ENCODE results near the gene PROZ.

Gene PROZ, protein sequence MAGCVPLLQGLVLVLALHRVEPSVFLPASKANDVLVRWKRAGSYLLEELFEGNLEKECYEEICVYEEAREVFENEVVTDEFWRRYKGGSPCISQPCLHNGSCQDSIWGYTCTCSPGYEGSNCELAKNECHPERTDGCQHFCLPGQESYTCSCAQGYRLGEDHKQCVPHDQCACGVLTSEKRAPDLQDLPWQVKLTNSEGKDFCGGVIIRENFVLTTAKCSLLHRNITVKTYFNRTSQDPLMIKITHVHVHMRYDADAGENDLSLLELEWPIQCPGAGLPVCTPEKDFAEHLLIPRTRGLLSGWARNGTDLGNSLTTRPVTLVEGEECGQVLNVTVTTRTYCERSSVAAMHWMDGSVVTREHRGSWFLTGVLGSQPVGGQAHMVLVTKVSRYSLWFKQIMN

GRCh38 chr13:113157929-113158747 is at the start of gene PROZ:
PROZ (plus strand) TSS chr13:113158648; CDS start chr13:113158661, 13 bp downstream.
- TF ChIP-seq GATA2 (IDR thresholded peaks at IDR 0.05; ENCODE audit: low read depth, low read length) (no peak), GATA3 (IDR thresholded peaks at IDR 0.05; ENCODE audit: low read depth, low read length) (no peak)

- TF ChIP-seq GATA2 (IDR thresholded peaks at IDR 0.05; ENCODE audit: low read depth, low read length) (no peak), GATA3 (IDR thresholded peaks at IDR 0.05; ENCODE audit: low read depth, low read length) (no peak)
Measured at GRCh38 chr13:113109151-113110047, 49.0 kb upstream of the PROZ start.

- no peak for TF ChIP-seq GATA3 (IDR thresholded peaks at IDR 0.05; ENCODE audit: low read depth, low read length)
- TF ChIP-seq GATA2 (IDR thresholded peaks at IDR 0.05; ENCODE audit: low read depth, low read length): no peak
Measured at GRCh38 chr13:113110048-113110851, 48.2 kb upstream of the PROZ start.

DNA sequence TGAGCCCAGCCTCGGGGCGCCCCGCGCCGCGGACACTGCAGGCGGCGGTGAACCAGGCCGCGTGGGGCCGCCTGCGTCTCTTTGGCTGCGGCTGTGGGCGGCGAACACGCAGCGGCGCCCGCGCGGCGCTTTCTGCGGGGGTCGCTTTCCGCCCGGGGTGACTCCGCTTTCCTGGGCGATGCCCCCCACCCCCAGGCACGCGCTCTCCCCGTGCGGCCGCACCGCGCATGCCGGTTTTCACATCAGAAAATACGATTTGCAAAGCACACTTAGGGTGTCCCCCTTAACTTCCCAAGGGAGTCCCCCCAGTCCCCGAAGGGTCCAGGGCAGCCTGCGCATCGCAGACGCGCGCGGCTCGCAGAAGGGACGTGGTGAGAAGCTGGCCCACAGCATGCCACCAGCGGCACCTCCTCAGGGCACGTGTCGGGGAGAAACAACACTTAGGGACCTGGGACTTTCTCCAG is 47.6 kb upstream of the PROZ start:
- TF ChIP-seq GATA2 (IDR thresholded peaks at IDR 0.05; ENCODE audit: low read depth, low read length) (no peak), GATA3 (IDR thresholded peaks at IDR 0.05; ENCODE audit: low read depth, low read length) (no peak)

GRCh38 chr13:113112893-113113845 is 45.3 kb upstream of the PROZ start:
- no peak for TF ChIP-seq GATA2 (IDR thresholded peaks at IDR 0.05; ENCODE audit: low read depth, low read length)
- TF ChIP-seq GATA3 (IDR thresholded peaks at IDR 0.05; ENCODE audit: low read depth, low read length): no peak

DNA sequence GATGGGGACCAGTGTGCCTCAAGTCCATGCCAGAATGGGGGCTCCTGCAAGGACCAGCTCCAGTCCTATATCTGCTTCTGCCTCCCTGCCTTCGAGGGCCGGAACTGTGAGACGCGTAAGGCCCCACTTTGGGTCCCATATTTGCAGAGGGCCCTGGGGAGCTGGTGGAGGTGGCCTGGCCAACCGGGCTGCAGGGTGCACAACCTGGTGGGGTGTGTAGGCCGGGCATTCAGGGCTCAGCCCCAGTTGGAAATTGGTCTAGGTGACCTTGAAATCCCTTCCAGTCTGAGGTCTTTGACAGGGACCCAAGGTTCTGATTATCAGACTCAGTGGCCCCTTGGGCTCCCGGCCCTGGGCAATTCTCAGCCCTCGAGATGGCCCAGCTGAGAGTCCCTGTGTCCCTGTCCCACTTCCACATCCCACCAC is 44.6 kb upstream of the PROZ start:
- TF ChIP-seq GATA3 (IDR thresholded peaks at IDR 0.05; ENCODE audit: low read depth, low read length) (no peak), GATA2 (IDR thresholded peaks at IDR 0.05; ENCODE audit: low read depth, low read length) (no peak)

DNA sequence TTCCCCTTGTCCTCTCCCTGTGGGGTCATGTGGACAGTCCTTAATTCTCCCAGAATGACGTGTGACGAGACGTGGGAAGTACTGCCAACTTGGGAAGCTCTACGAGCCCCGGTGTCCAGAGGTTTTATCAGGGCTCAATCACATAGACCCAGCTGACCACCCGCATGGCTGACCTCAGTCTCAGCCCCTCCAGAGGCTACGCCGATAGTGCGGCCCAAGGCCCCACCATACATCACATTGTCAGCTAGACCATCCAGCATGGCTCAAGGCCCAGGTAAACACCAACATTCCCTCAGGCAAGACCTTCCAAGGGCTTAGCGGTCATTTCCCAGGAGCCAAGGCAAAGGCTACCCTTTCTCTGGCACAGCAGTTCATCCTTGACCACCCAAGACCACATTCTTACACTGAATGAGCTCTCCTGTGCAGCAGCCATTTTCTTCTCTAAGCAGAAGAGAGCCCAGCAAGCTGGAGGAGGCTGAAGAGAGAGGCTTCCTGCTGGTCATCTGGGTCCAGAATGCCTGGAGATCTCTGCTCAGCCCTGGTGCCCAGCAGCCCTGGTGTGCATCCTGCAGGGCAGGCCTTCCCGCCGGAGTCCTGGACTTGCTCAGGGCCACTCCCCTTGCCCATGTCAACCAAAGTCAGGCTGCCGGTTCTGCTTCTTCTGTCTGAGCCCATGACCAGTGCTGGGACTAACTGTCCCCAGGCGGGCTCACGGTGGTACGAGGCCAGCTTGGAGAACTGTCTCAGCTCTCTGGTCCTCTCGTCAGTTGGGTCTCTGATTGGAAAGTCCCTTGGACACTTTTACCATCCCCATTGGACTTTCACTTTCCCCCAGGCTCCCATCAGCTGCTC is 43.7 kb upstream of the PROZ start:
- TF ChIP-seq GATA2 (IDR thresholded peaks at IDR 0.05; ENCODE audit: low read depth, low read length): no peak
- no peak for TF ChIP-seq GATA3 (IDR thresholded peaks at IDR 0.05; ENCODE audit: low read depth, low read length)

DNA sequence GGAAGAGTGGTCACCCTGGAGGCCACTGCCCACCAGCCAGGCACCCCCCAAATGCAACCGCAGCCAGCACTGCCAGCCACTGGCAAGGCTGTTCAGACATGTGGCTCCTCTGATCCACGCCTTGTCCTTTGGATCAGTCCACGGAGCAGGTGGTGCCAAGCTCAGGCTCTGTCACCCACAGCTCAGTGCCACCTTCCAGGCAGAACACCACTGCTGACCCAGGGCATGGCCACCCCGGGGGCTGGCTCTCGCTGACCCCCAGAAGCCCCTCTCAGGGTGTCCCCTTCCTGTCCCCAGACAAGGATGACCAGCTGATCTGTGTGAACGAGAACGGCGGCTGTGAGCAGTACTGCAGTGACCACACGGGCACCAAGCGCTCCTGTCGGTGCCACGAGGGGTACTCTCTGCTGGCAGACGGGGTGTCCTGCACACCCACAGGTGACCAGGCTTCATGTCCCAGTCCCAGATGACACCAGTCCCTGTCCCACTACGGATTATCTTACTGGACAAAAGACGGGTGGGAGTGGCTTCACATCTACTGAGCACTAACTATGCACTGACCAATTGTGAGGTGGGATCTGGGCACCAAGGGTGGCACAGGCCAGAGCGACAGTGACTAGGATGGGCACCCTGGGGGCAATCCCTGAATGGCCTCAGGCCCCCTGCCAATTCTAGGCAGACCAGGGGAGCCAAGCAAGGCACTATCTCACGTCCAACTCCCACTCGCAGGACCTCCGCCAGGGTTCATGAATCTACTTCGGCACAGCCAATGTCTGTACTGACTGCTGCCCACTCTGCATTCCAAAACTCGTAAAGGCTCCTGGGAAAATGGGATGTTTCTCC is 42.9 kb upstream of the PROZ start:
- TF ChIP-seq GATA2 (IDR thresholded peaks at IDR 0.05; ENCODE audit: low read depth, low read length) (no peak), GATA3 (IDR thresholded peaks at IDR 0.05; ENCODE audit: low read depth, low read length) (no peak)

- TF ChIP-seq GATA3 (IDR thresholded peaks at IDR 0.05; ENCODE audit: low read depth, low read length) (no peak), GATA2 (IDR thresholded peaks at IDR 0.05; ENCODE audit: low read depth, low read length) (no peak)
Measured at GRCh38 chr13:113116206-113116800, 42.1 kb upstream of the PROZ start.

DNA sequence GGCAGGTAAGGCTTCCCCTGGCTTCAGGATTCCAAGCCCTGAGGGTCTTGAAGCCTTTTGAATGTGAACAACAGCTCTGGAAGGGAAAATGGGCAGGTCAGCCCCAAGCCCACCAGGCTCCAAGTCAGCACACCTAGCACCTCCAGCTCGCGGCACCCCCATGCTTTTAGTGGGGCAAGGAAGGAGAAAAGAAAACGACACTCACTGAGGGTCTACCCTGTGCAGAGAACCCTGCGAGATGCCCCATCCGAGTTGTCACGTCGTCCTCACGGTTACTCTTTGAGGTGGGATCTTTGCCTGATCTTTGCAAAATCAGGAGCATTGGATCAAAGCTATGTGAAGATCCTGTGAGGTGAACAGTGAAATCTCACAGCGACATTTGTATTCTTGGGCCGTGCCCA is 41.6 kb upstream of the PROZ start:
- no peak for TF ChIP-seq GATA3 (IDR thresholded peaks at IDR 0.05; ENCODE audit: low read depth, low read length)
- no peak for TF ChIP-seq GATA2 (IDR thresholded peaks at IDR 0.05; ENCODE audit: low read depth, low read length)
